WTC11 (cell line): ENCODE measurements around the gene BOD1L1. TPM values are rescaled to one million over a fixed set of nuclear protein-coding genes. Genes with fewer than 3 reads are reported as not detected.

Source experiments
- ATAC-seq: fragments of 200-7000 bp; cut with Tn5 transposase; 2 replicates; pipeline ENCODE4 v1.10.0; 2021; ENCODE audit warnings: mild to moderate bottlenecking, moderate library complexity
- CTCF ChIA-PET: fragments of 300-600 bp; sonication (Branson Sonifier 250); formaldehyde crosslinking; loops from one replicate; lab custom pipeline; 2021; ENCODE audit warnings: antibody characterized with exemption; lab: Charles Lee
- POLR2A ChIA-PET: fragments of 350-600 bp; sonication (Branson Sonifier 250); formaldehyde crosslinking; loops from one replicate; lab custom pipeline; 2021; ENCODE audit warnings: antibody characterized with exemption; lab: Charles Lee
- DNase-seq: peaks from one replicate; pipeline ENCODE4 v3.0.0; 2021; ENCODE audit warnings: low spot score
- H3K27ac Mint-ChIP-seq: 2 replicates; pipeline ENCODE4 v1.8.0; 2021; ENCODE audit warnings: mixed read lengths
- H3K27me3 Mint-ChIP-seq: 2 replicates; pipeline ENCODE4 v1.8.0; 2021; ENCODE audit warnings: low read depth, mild to moderate bottlenecking, moderate library complexity, mixed read lengths
- H3K36me3 Mint-ChIP-seq: 2 replicates; pipeline ENCODE4 v1.8.0; 2021; ENCODE audit warnings: mixed read lengths
- H3K4me1 Mint-ChIP-seq: 2 replicates; pipeline ENCODE4 v1.8.0; 2022; ENCODE audit warnings: mixed read lengths
- H3K4me3 Mint-ChIP-seq: 2 replicates; pipeline ENCODE4 v1.8.0; 2021; ENCODE audit warnings: mild to moderate bottlenecking, moderate library complexity, mixed read lengths
- H3K9me3 Mint-ChIP-seq: 2 replicates; pipeline ENCODE4 v1.8.0; 2021; ENCODE audit warnings: mixed read lengths
- CREM ChIP-seq: sonication (generic); formaldehyde crosslinking; IDR thresholded peaks from 2 replicates; pipeline ENCODE4 v1.8.1; 2022; ENCODE audit warnings: mild to moderate bottlenecking, missing genetic modification reagents, moderate library complexity
- FOXJ3 ChIP-seq: sonication (generic); formaldehyde crosslinking; IDR thresholded peaks from 2 replicates; pipeline ENCODE4 v1.9.0; 2021; ENCODE audit warnings: missing genetic modification reagents, mild to moderate bottlenecking, borderline replicate concordance
- GABPB1 ChIP-seq: sonication (generic); formaldehyde crosslinking; IDR thresholded peaks from 2 replicates; pipeline ENCODE4 v1.8.1; 2023; ENCODE audit warnings: mild to moderate bottlenecking, missing genetic modification reagents
- GRHL2 ChIP-seq: fragments of 250-450 bp; sonication (Bioruptor Pico); IDR thresholded peaks from 2 replicates; pipeline ENCODE4 v1.8.0; 2022; ENCODE audit warnings: mild to moderate bottlenecking, moderate library complexity; ENCODE audit not compliant: insufficient replicate concordance, severe bottlenecking
- IRF1 ChIP-seq: sonication (generic); formaldehyde crosslinking; IDR thresholded peaks from 2 replicates; pipeline ENCODE4 v1.8.0; 2023; ENCODE audit warnings: missing genetic modification reagents
- NR3C1 ChIP-seq: sonication (generic); formaldehyde crosslinking; conservative IDR thresholded peaks from 2 replicates; pipeline ENCODE4 v1.8.1; 2023; ENCODE audit warnings: low read depth, mild to moderate bottlenecking, missing genetic modification reagents
- PRRX2 ChIP-seq: fragments of 250-450 bp; sonication (Bioruptor Pico); IDR thresholded peaks from 2 replicates; pipeline ENCODE4 v1.8.0; 2021; ENCODE audit warnings: mild to moderate bottlenecking
- SMAD3 ChIP-seq: sonication (generic); formaldehyde crosslinking; IDR thresholded peaks from 2 replicates; pipeline ENCODE4 v1.8.0; 2022; ENCODE audit warnings: missing genetic modification reagents, mild to moderate bottlenecking, borderline replicate concordance
- SMAD4 ChIP-seq: sonication (generic); formaldehyde crosslinking; IDR thresholded peaks from 2 replicates; pipeline ENCODE4 v1.8.0; 2022; ENCODE audit warnings: mild to moderate bottlenecking, missing genetic modification reagents
- STAT6 ChIP-seq: sonication (generic); formaldehyde crosslinking; conservative IDR thresholded peaks from 2 replicates; pipeline ENCODE4 v1.8.1; 2023; ENCODE audit warnings: mild to moderate bottlenecking, low read depth, missing genetic modification reagents, moderate library complexity
- TEAD4 ChIP-seq: sonication (generic); formaldehyde crosslinking; IDR thresholded peaks from 2 replicates; pipeline ENCODE4 v1.8.0; 2022; ENCODE audit warnings: mild to moderate bottlenecking, missing genetic modification reagents
- USF2 ChIP-seq: sonication (generic); formaldehyde crosslinking; IDR thresholded peaks from 2 replicates; pipeline ENCODE4 v1.8.1; 2023; ENCODE audit warnings: mild to moderate bottlenecking, missing genetic modification reagents, moderate library complexity
- ZNF219 ChIP-seq: sonication (generic); formaldehyde crosslinking; IDR thresholded peaks from 2 replicates; pipeline ENCODE4 v1.8.0; 2023; ENCODE audit warnings: missing genetic modification reagents, mild to moderate bottlenecking, borderline replicate concordance
- ZNF263 ChIP-seq: sonication (generic); formaldehyde crosslinking; IDR thresholded peaks from 2 replicates; pipeline ENCODE4 v1.8.1; 2022; ENCODE audit warnings: low read depth, mild to moderate bottlenecking, moderate library complexity, missing genetic modification reagents
- ZNF423 ChIP-seq: fragments of 250-450 bp; sonication (Bioruptor Pico); IDR thresholded peaks from 2 replicates; pipeline ENCODE4 v2.1.2; 2022; ENCODE audit warnings: mild to moderate bottlenecking, moderate library complexity
- ZNF425 ChIP-seq: fragments of 250-450 bp; sonication (Bioruptor Pico); conservative IDR thresholded peaks from 2 replicates; pipeline ENCODE4 v1.9.0; 2021; ENCODE audit warnings: mild to moderate bottlenecking
- ZNF512 ChIP-seq: sonication (generic); formaldehyde crosslinking; IDR thresholded peaks from 2 replicates; pipeline ENCODE4 v1.8.1; 2022; ENCODE audit warnings: missing genetic modification reagents, borderline replicate concordance
- ZNF671 ChIP-seq: fragments of 250-450 bp; sonication (Bioruptor Pico); IDR thresholded peaks from 2 replicates; pipeline ENCODE4 v1.8.0; 2021; ENCODE audit warnings: mild to moderate bottlenecking
- ZSCAN18 ChIP-seq: fragments of 250-450 bp; sonication (Bioruptor Pico); IDR thresholded peaks from 2 replicates; pipeline ENCODE4 v2.1.2; 2022; ENCODE audit warnings: mild to moderate bottlenecking, moderate library complexity
- total RNA-seq: library from RNA; stranded (reverse); gene quantifications from 3 replicates; pipeline ENCODE4 v1.2.3, GENCODE V29; 2021

Gene BOD1L1
- total RNA-seq, 1 experiment from 2014 or later, result 43.5 TPM

- TF ChIP-seq CREM (CRISPR knock-in tag) (no peak), ZNF263 (CRISPR knock-in tag) (no peak), ZNF425 (CRISPR knock-in tag) (no peak), TEAD4 (CRISPR knock-in tag) (no peak), ZNF423 (CRISPR knock-in tag) (no peak), STAT6 (CRISPR knock-in tag) (no peak), GABPB1 (CRISPR knock-in tag) (no peak), SMAD3 (CRISPR knock-in tag) (no peak), SMAD4 (CRISPR knock-in tag) (no peak), USF2 (CRISPR knock-in tag) (no peak), PRRX2 (no peak)
Observed at GRCh38 chr4:13640149-13640940, 12.8 kb upstream of the BOD1L1 start (continued).

- Mint-ChIP-seq H3K4me1 (peaks cover 8% of the 10 kb centered on the region), H3K9me3 (no peaks in the 10 kb centered on the region), H3K27ac (no peak overlapping the region), H3K27me3 (peaks cover 4% of the 10 kb centered on the region), H3K4me3 (no peak overlapping the region), H3K36me3 (no peaks in the 10 kb centered on the region)
- DNase-seq, result no peak
- no peak for ATAC-seq
- ChIA-PET CTCF (no interaction called here), POLR2A (no interaction called here)
- TF ChIP-seq GRHL2 (CRISPR knock-in tag), result no peak
- no peak for TF ChIP-seq FOXJ3
- no peak for TF ChIP-seq IRF1 (CRISPR knock-in tag)
- TF ChIP-seq STAT6 (CRISPR knock-in tag), result no peak
- no peak for TF ChIP-seq ZNF219 (CRISPR knock-in tag)
- no peak for TF ChIP-seq ZNF671 (CRISPR knock-in tag)
- TF ChIP-seq NR3C1 (CRISPR knock-in tag), result no peak
- TF ChIP-seq ZSCAN18 (CRISPR knock-in tag), result no peak
- TF ChIP-seq ZNF512 (CRISPR knock-in tag), result no peak
Observed at GRCh38 chr4:13635286-13635799, 7.8 kb upstream of the BOD1L1 start.
